T follicular helper cell (primary cell): ENCODE measurements around the gene RBM18.
A peak's percentile ranks its signal among the peaks of the same experiment; 100 is the strongest.

ENCODE experiments used
- DNase-seq: peaks from one replicate; pipeline ENCODE4 v3.0.0-alpha.2; 2020; ENCODE audit warnings: low read depth
- total RNA-seq, 2 experiments: gene quantifications; one replicate each; lab custom pipeline; 2026; lab: John Stamatoyannopoulos, UW

Gene RBM18, protein sequence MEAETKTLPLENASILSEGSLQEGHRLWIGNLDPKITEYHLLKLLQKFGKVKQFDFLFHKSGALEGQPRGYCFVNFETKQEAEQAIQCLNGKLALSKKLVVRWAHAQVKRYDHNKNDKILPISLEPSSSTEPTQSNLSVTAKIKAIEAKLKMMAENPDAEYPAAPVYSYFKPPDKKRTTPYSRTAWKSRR
- 40.4 to 61.2 reads per million in 2 experiments for total RNA-seq

DNA sequence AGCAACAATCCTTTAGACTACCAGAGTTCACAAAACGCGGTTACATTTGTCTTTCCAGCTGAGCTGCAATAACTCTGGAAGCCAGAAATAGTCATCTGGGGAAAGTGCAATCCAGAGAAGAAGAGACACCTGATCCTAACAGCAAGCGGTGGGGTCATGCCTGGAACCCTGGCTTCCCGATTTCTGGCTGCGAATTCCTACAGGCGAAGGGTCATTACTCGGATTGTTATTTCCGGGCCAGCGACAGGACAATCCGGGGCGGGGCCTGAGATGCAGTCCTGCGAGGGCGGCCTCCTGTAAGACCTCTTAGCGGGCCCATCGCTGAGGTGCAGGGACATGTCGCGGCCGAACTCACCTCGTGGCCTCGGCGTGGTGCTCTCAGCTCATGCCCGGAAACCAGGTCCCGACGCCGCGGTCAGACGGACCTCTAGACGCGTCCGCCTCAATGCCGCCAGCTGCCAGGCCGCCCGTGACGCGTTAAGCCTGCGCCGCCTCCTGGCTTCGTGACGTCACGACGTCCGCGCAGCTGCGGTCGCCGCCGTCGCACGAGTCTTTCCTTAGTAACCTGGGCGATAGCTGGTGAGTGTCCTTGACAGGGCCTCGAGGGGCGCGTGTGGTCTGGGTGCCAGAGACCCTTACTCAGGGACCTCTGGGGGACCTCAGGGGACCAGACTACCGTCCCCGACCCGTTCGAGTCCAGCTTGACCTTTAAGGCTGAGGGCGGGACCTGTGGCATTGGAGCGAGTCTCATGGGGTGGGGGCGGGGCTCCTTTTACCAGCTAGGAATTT is at the start of gene RBM18, which contains the start of gene MRRF:
TSS of gene RBM18 (minus strand) at position 481 of the 789 bp plus-strand sequence. CDS start 3,348 bp downstream, outside the sequence.
TSS of gene MRRF (plus strand) at position 523 of the 789 bp plus-strand sequence. CDS start 6,010 bp downstream, outside the sequence.
- peak; percentile 78 for DNase-seq

DNA sequence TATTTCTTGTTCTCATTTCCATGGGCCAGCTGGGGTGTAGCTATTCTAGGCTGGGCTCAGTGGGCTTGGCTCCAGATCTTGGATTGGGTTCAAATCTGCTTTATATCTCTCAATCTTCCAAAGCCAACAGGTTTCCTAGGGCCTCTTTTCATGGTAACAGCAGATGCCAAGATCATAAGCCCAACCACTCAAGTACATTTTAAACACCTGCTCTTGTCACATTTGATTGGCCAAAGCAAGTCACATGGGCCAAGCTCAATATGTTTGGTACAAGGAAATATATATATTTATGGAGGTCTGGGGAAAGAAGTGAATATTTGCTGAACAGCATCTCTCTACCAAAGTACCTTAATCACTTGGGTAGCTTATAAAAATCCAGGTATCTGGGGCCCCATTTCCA is 49.5 kb upstream of the RBM18 start:
- DNase-seq, result no peak

DNA sequence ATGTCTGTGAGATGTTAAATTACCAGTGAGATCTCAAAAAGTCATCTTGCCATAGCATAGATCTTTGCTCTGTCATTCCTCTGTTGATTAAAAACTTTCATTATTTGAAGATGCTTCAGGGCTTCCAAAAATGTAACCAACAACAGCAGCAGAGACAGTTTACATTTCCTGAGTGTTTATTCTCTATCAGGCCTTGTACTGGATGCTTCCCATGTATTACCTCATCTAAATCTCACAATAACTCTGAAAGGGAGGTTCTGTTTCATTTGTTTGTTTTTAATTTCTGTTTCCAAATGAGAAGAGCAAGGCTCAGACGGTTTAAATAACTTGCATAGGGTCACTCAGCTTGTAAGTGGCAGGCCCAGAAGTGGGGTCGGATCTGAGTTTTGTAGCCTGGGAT is 45.2 kb upstream of the RBM18 start:
- no peak for DNase-seq

DNA sequence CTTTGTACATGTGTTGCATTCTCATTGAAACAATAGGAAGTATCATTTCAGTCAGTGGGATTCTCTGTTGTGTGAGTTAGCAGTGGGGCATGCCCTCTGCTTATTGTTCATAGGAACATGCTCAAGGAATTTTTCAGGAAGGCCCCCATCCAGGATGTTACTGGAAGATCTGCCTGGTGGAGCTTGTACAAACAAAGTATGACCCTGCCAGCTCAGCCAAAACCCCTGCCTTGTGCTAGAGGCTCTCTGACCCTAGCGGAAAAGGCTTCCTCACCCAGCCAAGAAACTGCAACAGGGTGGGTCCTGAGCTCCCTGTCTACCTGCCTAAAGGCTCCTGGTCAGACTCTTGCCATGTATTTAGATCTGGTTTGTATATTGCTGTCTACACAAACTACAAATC is 43.3 kb upstream of the RBM18 start:
- no peak for DNase-seq

DNA sequence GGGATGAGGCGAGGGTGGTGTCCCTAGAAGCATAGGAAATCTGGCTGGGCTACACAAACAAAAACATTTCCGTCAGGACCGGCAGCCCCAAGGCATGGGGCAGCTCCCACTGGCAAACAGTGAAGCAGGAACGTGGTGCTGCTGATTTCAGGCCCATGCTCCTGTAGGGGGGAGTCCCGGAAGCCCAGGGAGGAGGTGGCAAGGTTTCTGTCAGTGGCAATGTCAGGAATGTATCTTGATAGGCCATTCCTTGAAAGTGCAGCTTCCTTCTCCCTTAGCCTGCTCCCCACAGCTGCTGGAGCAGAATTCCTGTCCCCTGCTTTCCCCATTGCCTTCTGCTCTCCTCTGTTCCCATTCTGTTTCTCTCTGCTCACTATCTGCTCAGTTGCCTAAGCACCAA is 42.4 kb upstream of the RBM18 start:
- DNase-seq, result no peak

DNA sequence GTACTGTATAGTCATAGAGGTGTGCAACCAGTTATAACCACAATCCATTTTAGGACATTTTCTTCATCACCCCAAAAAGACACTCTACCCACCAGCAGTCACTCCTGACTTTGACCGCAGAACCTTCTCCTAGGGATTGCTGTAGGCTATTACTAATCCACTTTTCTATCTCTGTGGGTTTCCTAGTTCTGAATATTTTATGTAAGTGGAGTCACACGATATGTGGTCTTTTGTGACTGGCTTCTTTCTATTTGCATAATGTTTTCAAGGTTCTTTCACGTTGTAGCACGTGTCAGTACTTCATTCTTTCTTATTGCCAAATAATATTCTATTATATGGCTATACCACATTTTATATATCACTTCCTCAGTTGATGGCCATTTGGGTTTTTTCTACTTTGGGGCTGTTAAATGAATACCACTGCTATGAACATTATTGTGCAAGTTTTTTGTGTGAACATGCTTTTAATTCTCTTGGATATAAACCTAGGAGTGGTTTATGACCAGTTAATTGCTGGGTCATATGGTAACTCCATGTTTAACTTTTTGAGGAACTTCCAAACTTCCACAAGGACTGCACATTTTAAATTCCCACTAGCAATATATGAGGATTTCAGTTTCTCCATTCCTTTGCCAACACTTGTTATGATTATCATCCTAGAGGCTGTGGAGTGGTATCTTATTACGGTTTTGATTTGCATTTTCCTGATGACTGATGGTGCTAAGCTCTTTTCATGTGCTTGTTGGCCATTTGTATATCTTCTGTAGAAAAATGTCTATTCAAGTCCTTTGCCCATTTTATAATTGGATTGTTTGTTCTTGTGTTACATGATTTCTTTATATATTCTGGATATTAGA is 37.8 kb upstream of the RBM18 start:
- DNase-seq, result no peak

DNA sequence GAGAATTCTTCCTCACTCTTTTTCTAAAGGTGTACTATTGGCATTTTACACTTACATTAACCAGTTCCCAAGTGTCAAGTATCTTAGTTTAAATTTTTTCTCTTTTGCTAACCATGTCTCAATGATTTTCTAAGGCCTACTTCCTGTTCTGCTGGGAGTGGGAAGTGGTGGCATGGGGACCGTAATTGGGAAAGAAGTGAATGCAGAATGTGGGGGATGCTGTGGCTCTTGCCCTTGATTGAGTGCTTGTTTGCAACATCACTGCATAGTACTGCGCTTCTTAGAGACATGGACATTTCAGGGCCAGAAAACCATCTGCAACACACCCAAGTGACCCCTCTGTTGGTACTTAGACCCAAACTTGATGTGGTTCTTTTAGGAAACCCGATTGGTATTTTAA is 32.9 kb upstream of the RBM18 start:
- no peak for DNase-seq

DNA sequence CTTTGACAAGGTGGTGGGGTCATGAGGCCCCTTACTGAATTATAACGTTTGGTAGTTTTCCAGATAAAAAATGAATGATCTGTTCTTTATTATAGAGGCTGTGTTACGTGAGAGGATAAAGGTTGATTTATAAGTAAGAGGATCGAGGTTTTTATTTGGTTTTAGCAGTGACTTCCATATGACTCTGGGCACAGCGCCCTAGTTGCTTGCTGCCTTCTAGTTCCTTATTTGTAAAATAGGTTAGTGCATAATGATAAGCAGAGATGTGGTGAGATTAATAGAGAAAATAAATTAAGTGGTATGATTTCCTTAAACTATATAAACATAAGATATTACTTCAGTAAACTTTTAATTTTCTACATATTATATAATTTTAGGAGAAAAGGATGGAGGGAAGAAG is 29.9 kb upstream of the RBM18 start:
- no peak for DNase-seq

DNA sequence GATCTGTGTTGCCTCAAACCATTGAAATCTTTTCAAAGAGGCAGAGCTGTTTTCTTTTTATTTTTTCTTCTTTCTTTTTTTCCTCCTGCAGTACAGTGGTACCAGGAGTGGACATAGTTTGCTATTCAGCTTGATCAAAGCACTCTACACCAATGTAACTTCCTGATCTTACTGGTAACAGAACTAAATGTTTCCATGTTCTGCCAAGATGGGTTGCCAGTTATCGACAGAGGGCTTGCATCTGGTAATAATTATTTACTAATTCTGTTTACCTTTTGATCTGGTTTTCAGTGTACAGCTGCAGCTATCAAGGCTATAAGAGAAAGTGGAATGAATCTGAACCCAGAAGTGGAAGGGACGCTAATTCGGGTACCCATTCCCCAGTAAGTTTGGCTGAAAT is 26.8 kb upstream of the RBM18 start:
- DNase-seq, result no peak

DNA sequence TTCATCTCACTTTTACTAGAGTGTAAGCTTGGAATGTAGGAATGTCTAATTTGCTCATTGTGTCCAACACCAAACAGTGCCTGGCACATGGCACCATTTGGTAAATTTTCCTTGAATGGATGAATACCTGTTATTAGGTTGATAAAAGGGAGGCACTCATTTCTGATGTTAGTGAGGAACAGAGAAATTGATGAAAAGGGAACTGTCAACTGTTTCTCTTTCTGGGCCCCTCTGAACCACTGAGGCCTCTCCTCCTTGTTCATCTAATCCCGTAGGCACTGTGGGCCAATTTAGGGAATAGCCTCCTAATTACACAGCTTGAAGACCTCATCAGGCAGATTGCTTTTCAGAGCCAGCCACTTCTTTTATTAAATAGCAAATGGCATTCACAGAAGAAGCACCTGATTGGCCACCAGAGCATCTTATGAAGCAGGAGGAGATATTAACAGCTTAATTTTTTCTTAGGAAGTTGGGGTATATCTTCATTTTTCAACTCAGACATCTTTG is 22.6 kb upstream of the RBM18 start:
- no peak for DNase-seq

DNA sequence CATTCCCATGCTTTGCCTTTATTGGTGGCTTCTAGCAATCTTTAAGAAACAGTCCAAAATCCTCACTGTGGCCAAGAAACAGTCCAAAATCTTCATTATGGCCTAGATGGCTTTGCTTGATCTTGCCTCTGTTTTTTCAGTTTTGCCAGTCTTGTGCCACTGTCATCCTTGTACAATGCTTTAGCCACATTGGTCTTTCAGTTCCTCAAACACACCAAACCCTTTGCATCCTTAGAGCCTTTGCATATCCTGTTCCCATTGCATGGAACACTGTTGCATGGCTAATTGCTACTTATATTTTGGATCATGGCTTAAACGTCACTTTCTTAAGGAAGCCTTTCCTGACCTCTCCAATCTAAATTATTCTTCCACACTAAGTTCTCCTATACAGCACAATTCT is 22.1 kb upstream of the RBM18 start:
- no peak for DNase-seq

DNA sequence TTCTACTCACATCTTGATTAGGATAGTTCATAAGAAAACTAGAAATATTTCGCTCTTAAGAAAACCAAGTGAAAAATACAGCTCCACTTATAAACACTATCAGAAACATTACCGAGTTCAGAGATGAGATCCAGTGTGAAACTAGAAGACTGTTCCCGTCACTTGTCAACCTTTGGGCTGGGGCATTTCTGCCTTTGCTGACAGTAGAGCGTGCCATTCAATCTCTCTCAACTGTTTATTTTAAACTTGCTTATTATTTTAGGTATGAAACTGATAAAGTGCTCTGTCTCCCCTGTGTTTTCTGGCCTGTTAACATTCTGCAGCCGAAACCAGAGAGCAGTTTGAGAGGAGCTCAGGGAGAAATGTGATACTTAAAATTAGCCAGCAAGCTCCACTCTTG is 16.7 kb upstream of the RBM18 start:
- no peak for DNase-seq

DNA sequence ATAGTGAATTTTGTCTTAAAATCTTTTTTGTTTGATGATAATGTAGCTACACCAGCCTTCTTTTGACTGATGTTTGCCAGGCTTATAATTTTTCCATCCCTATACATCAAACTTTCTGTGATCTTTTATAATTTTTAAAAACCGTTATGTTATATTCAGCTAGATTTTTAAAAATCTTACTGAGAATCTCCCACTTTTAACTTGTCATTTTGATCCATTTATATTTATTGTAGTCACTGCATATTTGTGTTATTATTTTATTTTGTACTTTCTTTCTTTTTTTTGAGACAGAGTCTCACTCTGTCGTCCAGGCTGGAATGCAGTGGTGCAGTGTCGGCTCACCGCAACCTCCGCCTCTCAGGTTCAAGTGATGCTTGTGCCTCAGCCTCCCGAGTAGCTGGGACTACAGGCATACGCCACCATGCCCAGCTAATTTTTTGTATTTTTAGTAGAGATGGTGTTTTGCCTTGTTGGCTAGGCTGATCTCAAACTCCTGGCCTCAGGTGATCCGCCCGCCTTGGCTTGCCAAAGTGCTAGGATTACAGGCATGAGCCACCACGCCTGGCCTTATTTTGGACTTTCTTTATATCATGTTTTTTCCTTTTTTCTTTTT is 12.8 kb upstream of the RBM18 start:
- no peak for DNase-seq

DNA sequence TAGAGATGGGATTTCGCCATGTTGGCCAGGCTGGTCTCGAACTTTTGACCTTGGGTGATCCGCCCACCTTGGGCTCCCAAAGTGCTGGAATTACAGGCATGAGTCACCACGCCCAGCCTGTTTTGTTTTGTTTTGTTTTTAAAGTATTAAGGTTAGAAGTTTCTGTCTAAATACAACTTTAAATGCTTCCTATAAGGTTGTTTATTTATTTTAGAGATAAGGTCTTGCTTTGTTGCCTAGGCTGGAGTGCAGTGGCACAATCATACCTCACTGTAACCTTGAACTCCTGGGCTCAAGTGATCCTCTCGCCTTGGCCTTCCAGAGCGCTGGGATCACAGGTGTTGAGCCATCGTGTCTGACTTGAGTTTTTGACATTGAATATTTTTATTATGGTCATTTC is 11.5 kb upstream of the RBM18 start:
- no peak for DNase-seq

DNA sequence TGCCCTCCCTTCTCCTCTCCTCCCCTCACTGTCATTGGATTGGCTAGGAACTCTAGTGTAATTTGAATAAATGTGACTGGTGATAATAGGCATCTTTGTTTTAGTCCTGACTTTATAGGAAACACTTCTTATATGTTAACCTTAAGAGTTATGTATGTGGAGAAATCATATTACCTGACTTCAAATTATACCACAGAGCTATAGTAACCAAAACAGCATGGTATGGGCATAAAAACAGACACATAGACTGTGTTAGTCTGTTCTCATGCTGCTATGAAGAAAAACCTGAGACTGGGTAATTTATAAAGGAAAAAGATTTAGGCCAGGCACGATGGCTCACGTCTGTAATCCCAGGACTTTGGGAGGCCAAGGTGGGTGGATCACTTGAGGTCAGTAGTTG is 9.4 kb upstream of the RBM18 start:
- no peak for DNase-seq

DNA sequence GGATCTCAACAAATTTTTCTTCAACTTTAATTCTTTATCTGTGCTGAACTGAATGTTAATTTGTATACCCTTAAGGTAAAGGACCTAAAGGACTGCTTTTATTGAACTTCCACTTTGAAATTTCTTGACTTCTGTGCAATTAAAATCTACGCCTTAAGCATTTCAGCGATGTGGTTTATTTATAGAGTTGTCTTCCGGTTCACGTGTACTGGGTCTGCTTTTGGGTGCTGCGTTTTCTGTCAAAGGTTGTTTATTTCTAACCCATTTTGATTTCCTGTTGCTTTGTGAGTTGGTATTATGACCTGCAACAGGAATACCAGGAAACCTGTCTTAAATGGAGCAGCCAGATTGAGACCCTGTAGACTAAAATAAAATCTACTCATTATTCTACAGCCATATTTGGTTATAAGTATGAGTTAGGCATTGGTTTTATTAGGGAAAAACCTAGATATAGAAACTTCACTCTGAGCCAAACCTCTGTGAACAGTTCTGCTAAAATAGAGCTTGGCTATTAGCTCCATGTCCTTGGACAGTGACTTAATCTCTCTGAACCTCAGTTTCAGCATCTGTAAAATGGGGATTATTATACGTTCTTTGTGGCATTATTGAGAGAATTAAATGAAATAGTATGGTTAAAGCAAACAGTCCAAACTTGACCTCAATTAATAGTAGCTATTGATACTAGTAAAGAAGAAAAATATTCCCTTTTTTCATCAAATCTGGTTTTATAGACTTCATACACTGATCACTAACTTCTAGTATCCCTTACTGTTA is 3.6 kb upstream of the RBM18 start:
- no peak for DNase-seq

DNA sequence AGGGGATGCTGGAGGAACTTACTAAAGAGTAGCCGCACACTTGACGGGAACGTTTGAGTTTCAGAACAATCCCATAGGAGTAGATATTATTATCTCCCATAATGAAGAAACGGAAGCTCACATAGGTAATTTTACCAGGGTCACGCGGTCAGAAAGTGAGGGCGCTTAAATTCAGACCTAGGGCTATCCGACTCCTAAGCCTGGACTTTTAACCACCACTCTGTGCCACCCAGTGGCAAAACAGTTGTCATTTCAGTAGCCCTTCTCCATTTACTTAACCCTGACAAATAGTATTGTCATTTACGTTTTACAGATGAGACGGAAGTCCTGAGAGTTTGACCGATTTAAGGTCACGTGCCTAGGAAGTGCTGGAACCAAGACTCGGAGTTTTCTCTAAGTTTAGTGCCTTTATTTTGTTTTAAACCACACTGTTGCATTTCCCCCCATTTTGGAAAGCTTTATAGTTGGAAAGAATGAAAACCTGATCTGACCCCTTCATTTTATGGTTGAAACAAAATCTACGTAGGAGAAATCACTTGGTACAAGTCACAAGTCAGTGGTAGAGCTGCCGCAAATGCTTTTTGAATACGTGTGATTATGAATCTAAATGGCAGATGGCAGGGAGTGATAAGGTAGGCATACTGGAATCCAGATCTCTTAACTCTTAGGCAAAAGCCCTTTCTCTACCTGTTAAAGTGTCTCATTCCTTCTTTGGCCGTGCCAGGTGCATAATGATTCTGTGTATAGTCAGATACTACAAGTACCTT is 692 bp upstream of the RBM18 start:
- DNase-seq, result no peak

DNA sequence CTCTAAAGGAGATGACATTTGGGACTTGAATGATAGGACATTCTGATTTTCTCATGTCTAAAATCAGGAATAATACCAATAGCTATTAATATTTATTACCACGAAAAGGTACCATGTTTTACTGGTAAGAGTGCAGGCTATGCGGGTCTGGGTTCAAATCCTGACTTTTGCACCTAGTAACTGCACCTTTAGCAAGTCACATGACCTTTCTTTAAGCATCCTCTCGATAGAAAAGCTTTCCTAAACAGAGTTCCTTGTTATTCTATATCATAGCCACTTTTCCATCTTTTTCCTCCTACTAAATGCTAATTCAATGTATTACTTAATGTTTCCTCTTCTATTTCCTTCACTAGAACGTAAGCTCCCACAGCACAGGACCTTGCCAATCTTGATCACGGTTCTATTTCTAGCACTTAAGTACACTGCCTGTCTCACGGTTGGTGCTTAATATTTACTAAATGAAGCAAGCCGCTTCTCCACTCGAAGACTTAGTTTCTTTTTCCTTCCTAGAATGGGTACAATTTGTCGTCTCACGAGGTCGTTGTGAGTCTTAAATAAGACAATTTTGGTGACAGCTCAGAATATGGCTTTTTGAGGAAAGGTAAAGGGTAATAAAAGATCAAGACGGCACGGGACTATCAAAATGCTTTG is 816 bp downstream of the RBM18 start:
- no peak for DNase-seq

DNA sequence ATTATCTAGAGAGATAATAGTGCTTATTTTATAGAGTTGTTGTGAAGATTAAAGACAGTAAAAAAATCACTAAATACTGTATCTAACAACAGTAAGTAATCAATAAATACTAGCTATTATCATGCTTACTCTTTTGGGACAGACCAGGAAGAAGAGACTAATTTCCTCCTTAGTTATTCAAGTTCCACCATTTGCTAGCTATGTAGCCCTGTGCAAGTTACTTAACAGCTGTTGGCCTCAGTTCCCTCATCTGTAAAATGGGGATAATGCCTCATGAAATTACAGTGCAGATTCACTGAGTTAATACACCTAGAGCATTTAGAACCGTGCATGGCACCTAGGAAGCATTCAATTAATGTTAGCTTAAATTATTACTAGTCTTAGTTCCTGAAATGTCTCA is 2.6 kb downstream of the RBM18 start:
- DNase-seq, result no peak

DNA sequence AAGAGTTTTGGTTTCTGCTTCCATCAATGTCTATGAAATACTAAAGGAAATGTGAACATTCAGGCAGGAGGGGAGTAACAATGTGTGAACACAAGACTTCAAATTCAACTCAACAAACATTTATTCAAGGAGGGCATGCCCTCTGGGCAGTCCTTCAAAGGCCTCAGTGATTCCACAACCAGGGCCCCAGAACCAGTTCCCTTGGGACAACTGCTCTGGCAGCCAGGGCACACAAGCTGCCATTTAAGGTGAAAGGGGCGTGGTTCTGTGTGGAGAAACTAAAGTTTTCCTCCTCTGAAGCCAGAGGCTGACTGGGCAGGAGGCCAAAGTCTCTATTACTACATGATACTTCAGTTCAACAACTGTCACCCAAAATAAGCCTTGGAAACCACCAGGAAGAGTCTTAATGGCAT is 3.2 kb downstream of the RBM18 start:
- DNase-seq, result no peak
